HG03066 (cell line): ENCODE measurements around the gene UHMK1.
"Not testable (repeated sequence)": the region's sequence is repeated elsewhere in the genome, so short reads cannot be mapped to it uniquely, and the experiment has no call there.

Source experiments
- ATAC-seq: cut with Tn5 transposase; IDR thresholded peaks from one replicate; pipeline ENCODE4 v1.9.1; 2021; ENCODE audit warnings: low read depth; ENCODE audit not compliant: unreplicated experiment

UHMK1 gene, protein sequence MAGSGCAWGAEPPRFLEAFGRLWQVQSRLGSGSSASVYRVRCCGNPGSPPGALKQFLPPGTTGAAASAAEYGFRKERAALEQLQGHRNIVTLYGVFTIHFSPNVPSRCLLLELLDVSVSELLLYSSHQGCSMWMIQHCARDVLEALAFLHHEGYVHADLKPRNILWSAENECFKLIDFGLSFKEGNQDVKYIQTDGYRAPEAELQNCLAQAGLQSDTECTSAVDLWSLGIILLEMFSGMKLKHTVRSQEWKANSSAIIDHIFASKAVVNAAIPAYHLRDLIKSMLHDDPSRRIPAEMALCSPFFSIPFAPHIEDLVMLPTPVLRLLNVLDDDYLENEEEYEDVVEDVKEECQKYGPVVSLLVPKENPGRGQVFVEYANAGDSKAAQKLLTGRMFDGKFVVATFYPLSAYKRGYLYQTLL

DNA sequence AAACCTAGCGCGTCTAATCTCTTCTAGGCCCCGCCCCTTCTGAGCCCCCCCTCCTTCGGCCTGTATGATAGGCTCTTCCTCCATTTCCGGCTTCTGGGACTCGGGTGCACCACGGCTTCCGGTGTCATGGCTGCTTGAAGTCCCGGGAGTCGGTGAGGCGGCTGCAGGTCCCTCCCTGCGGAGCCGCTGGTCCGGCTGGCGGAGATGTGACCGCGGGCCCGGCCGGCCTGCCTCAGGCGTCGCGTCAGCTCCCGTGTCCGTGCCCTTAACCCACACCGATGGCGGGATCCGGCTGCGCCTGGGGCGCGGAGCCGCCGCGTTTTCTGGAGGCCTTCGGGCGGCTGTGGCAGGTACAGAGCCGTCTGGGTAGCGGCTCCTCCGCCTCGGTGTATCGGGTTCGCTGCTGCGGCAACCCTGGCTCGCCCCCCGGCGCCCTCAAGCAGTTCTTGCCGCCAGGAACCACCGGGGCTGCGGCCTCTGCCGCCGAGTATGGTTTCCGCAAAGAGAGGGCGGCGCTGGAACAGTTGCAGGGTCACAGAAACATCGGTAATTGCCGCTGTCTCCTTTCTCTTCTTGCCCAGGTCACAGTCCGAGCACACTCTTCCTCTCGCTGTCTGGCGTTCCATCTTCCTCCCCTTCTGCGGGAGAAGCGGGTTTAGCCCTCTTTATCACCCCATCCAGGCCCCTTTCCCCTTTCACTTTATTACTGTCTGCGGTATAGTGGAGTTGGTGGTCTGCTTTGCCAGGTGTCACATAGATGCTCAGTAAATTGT lies at the start of gene UHMK1:
Gene UHMK1, plus strand, starts transcription at position 96 of the 773 bp plus-strand sequence. Its CDS starts 183 bp downstream, at position 279.
- peak; percentile 96 for ATAC-seq

- not testable (repeated sequence) for ATAC-seq
Measured at GRCh38 chr1:162454361-162454760, 43.3 kb upstream of the UHMK1 start.

DNA sequence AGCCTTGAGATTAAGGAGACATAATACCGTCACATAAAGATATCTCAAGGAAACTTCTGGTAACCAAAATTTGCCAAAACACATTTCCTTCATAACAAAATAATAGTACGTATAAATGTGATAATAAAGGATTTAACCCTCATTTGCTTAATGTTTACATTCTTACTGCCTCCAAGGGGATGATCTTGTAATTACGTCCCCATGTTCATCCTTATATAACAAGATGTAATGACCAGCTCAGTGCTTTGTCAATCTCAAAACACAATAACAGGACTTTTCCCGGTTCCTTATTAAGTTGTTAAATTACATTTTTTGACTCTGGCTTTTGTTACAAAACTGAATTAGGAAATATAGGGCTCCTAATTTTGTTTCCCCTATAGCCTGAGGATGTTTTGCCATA lies 41.3 kb upstream of the UHMK1 start:
- ATAC-seq = no peak

DNA sequence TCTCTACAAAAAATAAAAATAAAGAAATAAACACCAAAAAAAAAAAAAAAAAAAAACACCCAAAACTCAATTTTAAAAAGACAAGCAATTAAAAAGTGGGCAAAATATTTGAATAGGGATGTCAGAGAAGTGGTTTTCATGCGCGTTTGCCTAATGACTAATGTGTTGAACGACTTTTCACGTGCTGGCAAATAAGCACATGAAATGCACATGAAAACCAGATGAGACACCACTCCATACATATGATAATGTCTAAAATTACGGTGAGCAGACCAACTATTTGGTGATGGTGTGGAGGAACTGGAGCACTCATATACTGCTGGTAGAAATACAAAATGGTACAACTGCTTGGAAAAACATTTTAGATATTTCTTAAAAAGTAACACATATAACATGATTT lies 39.4 kb upstream of the UHMK1 start:
- no peak for ATAC-seq

GRCh38 chr1:162462425-162462824 lies 35.2 kb upstream of the UHMK1 start:
- ATAC-seq = not testable (repeated sequence)

DNA sequence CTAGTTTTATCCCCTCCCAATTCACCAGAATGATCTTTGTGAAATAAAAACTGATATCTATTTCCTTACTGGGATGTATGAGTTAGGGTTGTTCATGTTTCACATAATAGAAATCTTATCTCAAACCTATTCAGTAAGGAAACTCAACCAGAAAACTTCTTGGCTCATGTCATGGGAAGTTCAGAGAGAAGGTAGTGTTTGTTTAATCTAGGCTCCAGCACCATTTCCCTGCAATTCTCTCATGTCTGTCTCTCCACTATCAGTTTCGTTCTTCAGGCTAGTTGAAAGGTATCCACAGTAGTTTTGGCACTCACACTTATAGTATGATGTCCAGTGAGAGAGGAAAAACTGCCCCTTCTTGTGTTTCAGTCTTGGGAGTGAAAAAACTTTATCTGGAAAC lies 34.6 kb upstream of the UHMK1 start:
- ATAC-seq = no peak

DNA sequence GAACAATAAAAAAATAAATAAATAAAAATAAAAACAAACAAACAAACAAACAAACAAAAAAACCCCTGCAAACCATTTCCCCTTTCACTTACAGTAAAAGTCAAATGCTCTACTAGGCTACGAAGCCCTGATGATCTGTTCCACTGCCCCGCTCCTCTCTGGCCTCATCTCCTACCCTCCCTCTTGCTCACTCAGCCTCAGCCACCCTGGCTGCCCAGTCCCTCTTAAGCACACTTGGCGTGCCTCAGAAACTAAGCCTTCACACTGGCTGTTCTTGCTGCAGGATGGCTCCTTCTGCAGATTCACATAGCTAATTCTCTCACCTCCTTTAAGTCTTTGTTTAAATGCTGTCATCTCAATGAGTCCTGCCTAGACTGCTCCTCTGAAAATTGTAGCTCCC lies 30.8 kb upstream of the UHMK1 start:
- no peak for ATAC-seq

- no peak for ATAC-seq
Measured at GRCh38 chr1:162470216-162470615, 27.4 kb upstream of the UHMK1 start.

GRCh38 chr1:162471290-162471853 lies 26.2 kb upstream of the UHMK1 start:
- no peak for ATAC-seq

GRCh38 chr1:162475089-162475488 lies 22.5 kb upstream of the UHMK1 start:
- no peak for ATAC-seq

GRCh38 chr1:162475539-162476185 lies 22.0 kb upstream of the UHMK1 start:
- no peak for ATAC-seq

- no peak for ATAC-seq
Measured at GRCh38 chr1:162476620-162477019, 21.0 kb upstream of the UHMK1 start.

GRCh38 chr1:162485236-162485635 lies 12.4 kb upstream of the UHMK1 start:
- ATAC-seq = no peak

DNA sequence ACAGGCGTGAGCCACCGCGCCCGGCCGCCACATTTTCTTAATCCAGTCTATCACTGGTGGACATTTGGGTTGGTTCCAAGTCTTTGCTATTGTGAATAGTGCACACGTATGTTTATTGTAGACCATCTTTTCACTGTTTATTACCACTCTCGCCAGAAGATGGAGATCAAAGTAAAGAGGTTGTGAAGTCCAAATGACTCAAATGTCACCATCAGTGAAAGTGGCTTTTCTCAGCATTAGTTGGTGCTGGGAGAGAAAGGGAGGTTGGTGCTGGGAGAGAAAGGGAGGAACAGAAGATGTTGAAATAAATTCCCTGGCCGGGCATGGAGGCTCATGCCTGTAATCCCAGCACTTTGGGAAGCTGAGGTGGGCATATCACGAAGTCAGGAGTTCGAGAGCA lies 10.4 kb upstream of the UHMK1 start:
- ATAC-seq = no peak

DNA sequence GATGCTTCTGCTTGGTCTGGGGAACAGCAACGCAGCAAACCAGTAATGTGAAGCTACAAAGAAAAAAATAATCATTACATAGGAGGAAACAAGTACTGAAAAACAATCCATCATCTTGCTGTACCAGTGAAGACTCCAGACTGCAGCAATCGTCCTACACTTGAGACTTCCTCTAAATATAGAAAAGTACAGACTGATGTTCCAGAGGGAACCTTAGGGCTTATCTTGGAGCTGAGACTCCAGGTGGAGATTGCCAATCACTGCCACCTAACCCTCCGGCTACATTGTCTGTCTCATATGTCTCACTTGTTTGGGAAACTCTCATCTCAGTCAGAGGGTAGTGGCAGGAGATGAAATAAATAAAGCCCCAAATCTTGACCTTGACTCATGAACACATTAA lies 9.4 kb upstream of the UHMK1 start:
- ATAC-seq = no peak

GRCh38 chr1:162495531-162496233 lies 1.9 kb upstream of the UHMK1 start:
- ATAC-seq = not testable (repeated sequence)

DNA sequence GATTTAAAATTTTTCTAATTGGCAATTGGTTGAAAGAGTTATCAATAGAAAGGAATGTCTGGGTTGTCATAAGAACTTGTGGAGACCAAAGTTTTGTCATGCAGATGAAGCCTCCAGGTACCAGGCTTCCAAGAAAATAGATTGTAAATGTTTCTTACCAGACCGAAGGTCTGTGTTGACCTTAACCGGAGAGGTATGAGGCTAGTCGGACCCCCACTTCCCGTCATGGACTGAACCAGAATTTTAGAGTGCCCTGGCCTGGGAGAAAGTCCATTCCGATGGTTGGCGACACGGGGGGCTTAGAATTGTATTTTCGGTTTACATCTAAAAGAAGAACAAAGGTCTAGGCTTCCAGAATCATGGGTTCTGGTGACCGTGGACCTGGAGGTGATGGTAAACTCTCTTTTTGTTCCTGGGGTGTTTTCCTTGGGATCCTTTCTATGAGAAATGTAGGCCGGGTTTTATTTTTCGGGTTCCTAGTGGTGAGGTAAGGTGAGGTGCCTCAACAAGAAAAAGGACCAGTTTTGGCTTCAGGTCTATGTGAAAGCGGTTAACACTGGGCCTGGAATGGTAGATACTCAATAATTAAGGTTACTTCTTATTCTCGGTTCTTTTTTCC lies 405 bp upstream of the UHMK1 start:
- no peak for ATAC-seq

DNA sequence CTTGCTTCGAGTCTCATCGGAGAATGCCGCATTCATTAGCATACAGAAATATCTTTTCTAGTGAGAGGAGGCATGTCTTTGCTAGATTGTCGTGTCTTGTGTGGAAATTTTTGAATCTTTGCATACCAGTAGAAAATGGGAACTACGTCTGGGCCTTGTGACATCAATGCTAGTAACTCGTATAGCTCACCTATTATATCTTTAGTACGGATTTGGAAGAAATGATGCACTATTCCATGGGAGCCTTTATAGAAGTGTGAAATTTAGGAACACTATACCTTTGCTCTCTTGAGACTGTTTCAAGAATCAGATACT lies 835 bp downstream of the UHMK1 start:
- ATAC-seq = peak; percentile 8

GRCh38 chr1:162500805-162501204 lies 3.2 kb downstream of the UHMK1 start:
- ATAC-seq = no peak

DNA sequence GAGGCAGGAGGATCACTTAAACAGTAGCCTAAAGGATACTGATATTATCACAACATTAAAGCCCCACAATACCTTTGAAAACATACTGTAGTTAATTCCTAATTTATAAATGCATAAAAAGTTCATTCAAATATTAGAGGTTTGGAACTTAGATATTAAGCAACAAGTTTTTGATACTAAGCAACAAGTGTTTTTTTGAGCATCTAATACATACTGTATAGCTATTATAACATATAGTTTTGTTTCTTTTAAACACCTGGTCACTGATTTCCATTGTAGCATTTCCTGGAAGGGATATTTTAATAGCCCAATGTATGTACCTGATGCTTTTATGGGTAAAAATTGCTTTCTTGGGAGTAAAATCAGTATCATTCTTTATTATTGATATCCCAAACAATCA lies 4.5 kb downstream of the UHMK1 start:
- no peak for ATAC-seq
